Measurements from ENCODE around the gene HSPA1L.
"Not testable (repeated sequence)": the region's sequence is repeated elsewhere in the genome, so short reads cannot be mapped to it uniquely, and the experiment has no call there.

HSPA1L gene

DNA sequence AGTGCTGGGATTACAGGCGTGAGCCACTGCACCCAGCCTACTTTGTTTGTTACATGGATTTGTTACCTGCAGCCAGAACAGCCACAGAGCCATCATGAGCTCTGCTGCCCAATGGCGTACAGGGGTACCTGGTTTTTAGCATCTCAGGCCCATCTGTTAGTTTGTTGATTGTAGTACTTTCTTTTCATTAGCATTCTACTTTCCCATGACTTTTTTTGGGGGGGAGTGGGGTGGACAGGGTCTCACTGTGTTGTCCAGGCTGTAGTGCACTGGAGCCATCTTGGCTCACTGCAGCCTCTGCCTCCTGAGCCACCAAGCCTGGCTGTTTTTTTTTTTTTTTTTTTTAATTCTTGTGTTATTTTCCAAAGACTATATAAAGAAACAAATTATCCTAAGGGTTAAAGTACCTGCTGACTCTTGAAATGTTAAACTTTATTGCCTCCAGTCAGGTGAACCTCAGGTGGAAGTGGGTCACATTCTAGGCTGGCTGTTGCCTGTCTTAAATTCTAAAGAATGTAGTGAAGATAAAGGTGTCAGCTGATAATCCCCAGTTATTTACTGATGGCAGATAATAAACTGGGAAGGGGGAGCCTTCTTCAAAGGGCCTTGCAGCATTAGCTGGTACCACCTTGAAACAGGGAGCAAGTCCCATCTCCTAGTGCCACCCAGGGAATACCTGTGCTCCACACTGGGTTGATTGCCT, 32.3 kb upstream of the HSPA1L start:
- DNase-seq (ENCODE audit: low read depth), result no peak
- H3K4me3 ChIP-seq (ENCODE audit: control insufficient read depth, low read depth, low read length), result no peak overlapping the region
- TF ChIP-seq, protein P1, sequence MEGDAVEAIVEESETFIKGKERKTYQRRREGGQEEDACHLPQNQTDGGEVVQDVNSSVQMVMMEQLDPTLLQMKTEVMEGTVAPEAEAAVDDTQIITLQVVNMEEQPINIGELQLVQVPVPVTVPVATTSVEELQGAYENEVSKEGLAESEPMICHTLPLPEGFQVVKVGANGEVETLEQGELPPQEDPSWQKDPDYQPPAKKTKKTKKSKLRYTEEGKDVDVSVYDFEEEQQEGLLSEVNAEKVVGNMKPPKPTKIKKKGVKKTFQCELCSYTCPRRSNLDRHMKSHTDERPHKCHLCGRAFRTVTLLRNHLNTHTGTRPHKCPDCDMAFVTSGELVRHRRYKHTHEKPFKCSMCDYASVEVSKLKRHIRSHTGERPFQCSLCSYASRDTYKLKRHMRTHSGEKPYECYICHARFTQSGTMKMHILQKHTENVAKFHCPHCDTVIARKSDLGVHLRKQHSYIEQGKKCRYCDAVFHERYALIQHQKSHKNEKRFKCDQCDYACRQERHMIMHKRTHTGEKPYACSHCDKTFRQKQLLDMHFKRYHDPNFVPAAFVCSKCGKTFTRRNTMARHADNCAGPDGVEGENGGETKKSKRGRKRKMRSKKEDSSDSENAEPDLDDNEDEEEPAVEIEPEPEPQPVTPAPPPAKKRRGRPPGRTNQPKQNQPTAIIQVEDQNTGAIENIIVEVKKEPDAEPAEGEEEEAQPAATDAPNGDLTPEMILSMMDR (IDR thresholded peaks at IDR 0.05; ENCODE audit: control insufficient read depth, insufficient read depth, low read depth, low read length, missing control alignments), result no peak

DNA sequence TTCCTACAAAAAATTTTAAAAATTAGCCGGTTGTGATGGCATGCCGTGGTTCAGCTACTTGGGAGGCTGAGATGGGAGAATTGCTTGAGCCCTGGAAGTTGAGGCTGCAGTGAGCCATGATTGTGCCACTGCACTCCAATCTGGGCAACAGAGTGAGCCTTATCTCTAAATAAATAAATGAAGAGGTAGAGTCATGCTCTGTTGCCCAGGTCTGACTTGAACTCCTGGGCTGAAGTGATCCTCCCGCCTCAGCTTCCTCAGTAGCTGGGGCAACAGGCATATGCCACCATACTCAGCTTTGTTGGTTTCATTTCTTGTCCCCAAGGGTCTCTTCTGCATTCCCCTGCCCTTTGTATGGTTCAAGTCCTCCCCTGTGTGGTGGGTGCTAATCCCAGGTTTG, 29.4 kb upstream of the HSPA1L start:
- TF ChIP-seq, protein P1 (IDR thresholded peaks at IDR 0.05; ENCODE audit: control insufficient read depth, insufficient read depth, low read depth, low read length, missing control alignments), result no peak
- H3K4me3 ChIP-seq (ENCODE audit: control insufficient read depth, low read depth, low read length), result no peak overlapping the region
- DNase-seq (ENCODE audit: low read depth), result no peak

DNA sequence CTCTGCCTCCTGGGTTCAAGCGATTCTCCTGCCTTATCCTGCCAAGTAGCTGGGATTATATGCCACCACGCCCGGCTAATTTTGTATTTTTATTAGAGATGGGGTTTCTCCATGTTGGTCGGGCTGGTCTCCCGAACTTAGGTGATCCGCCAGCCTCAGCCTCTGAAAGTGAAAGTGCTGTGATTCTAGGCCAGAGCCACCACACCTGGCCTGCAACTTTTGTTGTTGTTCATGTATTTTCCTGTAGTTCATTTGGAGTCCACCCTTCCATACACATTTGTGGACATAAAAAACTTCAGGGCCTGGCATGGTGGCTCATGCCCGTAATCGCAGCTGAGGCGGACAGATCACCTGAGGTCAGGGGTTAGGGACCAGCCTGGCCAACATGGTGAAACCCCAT, 27.0 kb upstream of the HSPA1L start:
- TF ChIP-seq, protein P1 (IDR thresholded peaks at IDR 0.05; ENCODE audit: control insufficient read depth, insufficient read depth, low read depth, low read length, missing control alignments), result no peak
- no peak overlapping the region for H3K4me3 ChIP-seq (ENCODE audit: control insufficient read depth, low read depth, low read length)
- DNase-seq (ENCODE audit: low read depth), result no peak

DNA sequence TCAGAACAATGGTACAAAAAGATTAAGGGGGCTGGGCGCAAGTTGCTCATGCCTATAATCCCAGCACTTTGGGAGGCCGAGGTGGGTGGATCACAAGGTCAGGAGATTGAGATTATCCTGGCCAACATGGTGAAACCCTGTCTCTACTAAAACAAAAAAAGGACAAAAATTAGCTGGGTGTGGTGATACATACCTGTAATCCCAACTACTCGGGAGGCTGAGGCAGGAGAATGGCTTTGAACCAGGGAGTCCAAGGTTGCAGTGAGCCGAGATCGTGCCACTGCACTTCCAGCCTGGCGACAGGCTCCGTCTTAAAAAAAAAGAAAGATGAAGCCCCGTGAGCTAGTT, 24.7 kb upstream of the HSPA1L start:
- not testable (repeated sequence) for H3K4me3 ChIP-seq (ENCODE audit: control insufficient read depth, low read depth, low read length); DNase-seq (ENCODE audit: low read depth)

DNA sequence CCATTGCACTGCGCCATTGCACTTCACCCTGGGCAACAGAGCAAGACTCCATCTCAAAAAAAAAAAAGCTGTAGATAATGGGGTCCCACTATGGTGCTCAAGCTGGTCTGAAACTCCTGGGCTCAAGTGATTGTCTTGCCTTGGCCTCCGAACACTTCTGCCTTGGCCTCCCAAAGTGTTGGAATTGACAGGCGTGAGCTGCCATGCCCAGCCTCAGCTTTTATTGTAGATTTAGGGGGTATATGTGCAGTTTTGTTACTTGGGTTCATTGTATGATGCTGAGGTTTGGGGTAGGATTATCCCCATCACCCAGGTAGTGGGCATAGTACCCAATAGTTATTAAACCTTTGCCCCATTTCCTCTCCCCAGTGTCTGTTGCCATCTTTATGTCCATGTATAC, 23.9 kb upstream of the HSPA1L start:
- no peak for DNase-seq (ENCODE audit: low read depth)
- no peak overlapping the region for H3K4me3 ChIP-seq (ENCODE audit: control insufficient read depth, low read depth, low read length)
- TF ChIP-seq, protein P1 (IDR thresholded peaks at IDR 0.05; ENCODE audit: control insufficient read depth, insufficient read depth, low read depth, low read length, missing control alignments), result no peak

DNA sequence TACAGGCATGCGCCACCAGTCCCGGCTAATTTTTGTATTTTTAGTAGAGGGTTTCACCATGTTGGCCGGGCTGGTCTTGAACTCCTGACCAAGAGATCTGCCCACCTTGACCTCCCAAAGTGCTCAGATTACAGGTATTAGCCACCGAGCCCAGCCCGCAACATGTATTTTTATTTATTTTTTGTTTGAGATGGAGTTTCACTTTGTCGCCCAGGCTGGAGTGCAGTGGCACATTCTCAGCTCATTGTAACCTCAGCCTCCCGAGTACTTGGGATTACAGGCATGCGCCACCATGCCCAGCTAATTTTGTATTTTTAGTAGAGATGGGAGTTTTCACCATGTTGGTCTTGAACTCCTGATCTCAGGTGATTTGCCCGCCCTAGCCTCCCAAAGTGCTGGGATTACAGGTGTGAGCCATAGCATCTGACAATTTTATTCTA, 23.1 kb upstream of the HSPA1L start:
- not testable (repeated sequence) for DNase-seq (ENCODE audit: low read depth)
- H3K4me3 ChIP-seq (ENCODE audit: control insufficient read depth, low read depth, low read length), result peak overlapping the region; percentile 100

DNA sequence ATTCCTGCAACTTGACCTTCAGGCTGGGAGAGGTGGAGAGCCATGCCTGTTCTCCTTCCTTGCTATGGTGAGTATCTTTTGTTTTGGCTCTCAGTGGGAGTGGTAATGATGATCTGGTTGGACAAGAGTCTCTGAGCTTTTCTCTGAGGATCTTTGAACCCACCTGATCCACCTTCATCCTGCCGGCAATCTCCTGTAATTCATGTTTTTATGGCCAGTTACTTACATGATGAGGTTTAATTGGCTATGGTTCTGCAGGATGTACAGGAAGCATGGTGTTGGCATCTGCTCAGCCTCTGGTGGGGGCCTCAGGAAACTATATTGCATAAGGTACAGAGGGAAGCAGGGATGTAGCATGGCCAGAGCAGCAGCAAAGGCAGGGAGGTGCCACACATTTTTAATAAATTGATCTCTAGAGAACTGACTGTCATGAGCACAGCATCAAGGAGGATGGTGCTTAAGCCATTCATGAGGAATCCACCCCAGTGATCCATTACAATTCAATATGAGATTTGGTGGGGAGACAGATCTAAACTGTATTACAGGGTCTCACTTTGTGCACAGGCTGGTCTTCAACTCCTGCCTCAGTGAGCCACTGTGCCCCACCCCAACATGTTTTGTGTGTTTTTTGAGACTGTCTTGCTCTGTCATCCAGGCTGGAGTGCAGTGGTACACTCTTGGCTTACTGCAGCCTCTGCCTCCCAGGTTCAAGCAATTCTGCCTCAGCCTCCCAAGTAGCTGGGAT, 22.5 kb upstream of the HSPA1L start:
- peak overlapping the region; percentile 100 for H3K4me3 ChIP-seq (ENCODE audit: control insufficient read depth, low read depth, low read length)
- TF ChIP-seq, protein P1 (IDR thresholded peaks at IDR 0.05; ENCODE audit: control insufficient read depth, insufficient read depth, low read depth, low read length, missing control alignments), result no peak
- DNase-seq (ENCODE audit: low read depth), result no peak

Measured in AG09309 (cell line).